Measurements from ENCODE around the gene PDE10A.
"Not testable (repeated sequence)": the region's sequence is repeated elsewhere in the genome, so short reads cannot be mapped to it uniquely, and the experiment has no call there.

The PDE10A gene

GRCh38 chr6:165469483-165469882 lies 193.6 kb downstream of the PDE10A start:
- DNase-seq (ENCODE audit: low spot score), result no peak

DNA sequence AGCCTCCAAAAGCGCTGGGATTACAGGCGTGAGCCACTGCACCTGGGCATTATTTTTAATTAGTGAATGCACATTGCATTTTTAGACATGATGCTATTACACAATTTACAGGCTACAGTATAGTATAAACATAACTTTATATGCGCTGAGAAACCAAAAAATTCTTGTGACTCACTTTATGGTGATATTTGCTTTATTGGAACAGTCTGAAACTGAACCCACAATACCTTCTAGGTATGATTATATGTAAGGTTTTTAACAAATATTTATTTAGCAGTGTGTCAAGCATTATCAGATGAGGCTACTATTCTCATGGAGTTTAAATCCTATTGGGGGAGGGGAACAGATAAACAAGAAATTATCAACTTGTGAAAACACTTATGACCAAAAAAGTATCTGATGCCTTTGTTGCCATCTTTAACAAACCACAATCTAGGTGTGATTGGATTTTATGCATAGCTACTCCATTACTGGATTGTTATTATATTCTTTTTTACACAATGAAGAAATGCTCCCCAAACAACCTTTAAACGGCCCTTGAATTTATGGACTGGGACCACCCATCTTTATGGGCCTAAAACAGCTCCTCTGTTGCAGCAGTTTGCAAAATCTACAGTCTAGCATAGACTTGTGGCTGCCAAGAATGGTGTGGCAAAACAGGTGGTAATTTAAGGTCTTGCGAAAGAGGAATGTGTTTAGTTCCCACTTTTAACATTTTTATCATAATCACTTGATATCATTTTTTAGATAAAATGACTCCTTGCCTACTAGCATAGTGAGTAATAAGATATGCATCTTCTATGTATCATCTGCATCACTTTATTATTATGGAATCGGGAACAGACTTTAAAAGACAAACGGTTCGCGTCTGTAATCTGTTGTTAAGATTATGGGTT lies 194.5 kb downstream of the PDE10A start:
- no peak for DNase-seq (ENCODE audit: low spot score)

- not testable (repeated sequence) for DNase-seq (ENCODE audit: low spot score)
Observed at GRCh38 chr6:165463499-165463898, 199.5 kb downstream of the PDE10A start.

DNA sequence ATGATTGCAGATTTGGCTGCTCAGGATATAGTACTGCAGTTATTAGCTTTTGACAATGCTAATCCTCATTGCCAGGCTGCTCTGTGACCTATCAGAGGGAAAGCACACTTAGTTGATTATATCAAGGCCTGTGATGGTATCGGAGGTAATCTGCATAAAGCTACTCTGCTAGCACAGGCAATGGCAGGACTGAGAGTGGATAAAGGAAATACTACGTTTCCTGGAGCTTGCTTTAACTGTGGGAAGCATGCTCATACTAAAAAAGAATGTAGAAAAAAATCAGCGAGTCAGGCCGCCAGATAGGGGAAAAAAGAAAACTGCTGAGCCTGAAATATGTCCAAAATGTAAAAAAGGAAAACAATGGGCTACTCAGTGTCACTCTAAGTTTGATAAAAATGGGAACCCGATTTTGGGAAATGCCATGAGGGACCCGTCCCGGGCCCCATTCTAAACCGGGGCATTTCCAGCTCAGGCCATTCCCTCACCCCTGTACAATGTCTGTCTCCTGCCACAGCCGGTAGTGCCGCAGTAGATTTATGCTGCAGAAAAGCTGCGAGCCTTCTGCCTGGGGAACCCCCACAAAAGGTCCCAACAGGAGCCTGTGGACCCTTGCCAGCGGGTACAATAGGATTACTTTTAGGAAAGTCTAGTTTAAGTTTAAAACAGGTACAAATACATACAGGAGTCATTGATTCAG lies 203.3 kb downstream of the PDE10A start:
- DNase-seq (ENCODE audit: low spot score), result not testable (repeated sequence)

GRCh38 chr6:165458134-165458533 lies 204.9 kb downstream of the PDE10A start:
- DNase-seq (ENCODE audit: low spot score), result no peak

DNA sequence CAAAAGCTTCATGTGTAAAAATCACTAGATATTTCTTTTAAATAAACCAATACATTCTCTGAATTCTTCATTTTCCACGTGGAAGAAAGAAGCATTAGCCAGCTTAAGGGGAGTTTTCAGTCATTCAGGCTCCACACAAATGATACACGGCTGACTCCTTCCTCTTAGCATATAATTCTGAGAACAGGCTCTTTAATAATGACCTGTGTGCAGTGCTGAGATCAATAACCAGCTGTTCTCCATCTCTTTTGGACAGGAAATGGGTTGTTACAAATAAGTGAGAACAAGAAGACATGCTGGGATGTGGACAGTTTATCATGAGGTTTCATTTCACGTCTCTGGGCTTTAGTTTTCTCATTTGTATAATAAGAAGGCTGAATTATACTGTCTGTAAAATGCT lies 206.8 kb downstream of the PDE10A start:
- no peak for DNase-seq (ENCODE audit: low spot score)

DNA sequence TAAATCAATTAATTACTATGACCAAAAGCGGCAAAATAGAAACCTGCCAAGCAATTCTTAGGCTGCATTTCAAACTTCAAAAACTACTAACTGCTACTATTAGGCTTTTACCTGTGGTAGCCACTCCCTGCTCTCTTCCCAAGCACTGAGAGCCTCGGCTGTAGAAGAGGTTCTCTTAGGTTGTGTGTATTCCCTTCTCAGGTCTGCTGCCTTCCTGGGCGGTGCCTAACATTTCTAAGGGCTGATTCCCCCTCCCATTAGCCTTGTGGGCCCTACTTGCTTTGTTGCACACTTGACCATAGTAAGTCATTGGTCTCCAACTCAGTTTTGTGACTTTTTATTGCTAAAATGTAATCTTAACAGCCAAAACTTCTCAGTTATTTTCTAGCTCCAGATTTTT lies 207.6 kb downstream of the PDE10A start:
- DNase-seq (ENCODE audit: low spot score), result no peak

GRCh38 chr6:165453395-165453794 lies 209.6 kb downstream of the PDE10A start:
- no peak for DNase-seq (ENCODE audit: low spot score)

DNA sequence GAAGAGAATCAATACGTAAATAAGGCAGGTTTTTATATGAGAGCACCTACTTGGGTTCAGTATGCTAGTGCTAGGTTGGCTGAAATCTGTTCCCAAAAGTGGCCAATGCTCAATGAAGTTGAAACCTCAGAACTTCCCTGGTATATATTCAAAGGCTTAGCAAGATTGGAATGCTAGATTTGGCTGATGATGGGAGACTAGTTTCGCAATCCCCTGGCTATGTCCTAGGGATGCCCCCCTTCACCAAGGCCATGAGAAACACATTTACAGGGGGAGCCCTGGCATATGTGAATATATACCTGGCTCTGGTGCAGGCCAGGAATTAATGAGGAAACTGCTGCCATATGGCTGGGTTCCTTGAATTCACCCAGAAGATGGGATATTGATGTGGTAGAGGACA lies 211.2 kb downstream of the PDE10A start:
- no peak for DNase-seq (ENCODE audit: low spot score)

DNA sequence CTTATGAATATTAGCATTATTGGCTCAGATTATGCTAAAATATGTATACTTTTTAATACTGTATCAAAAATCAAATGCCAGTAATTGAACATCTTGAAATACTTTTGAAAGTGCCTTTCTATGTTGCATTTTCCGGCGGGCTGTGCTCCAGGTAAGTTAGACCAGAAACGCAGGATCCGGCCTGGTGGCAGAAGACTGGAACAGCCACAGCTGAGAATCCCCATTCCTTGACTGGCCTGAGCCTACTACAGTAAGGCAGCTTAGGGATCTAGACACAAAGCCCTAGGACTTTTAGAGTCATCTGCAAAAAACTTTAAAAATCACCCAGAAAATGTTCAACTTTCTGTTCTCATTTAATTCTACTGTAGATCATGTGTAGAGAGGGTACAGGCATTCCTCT lies 214.8 kb downstream of the PDE10A start:
- DNase-seq (ENCODE audit: low spot score), result no peak

- no peak for DNase-seq (ENCODE audit: low spot score)
Observed at GRCh38 chr6:165447141-165447540, 215.9 kb downstream of the PDE10A start.

DNA sequence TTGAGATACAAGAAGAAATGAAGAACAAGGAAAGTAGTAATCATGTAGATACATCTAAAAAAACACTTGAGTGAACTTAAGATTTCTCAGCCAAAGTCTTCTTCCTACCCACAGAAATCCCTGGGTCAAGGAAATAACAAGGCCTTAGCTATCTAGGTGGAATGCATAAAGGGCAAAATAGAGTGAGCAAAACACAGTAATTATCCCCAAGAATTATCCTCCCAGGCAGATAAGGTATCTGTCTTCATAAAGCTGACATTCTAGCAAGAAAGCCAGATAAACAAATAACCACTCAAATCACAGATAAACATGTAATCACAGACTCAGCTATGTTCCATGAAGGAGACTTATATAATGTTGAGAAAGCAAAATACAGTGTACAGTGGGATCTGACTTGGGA lies 216.7 kb downstream of the PDE10A start:
- DNase-seq (ENCODE audit: low spot score), result no peak

- DNase-seq (ENCODE audit: low spot score), result no peak
Observed at GRCh38 chr6:165443462-165443861, 219.6 kb downstream of the PDE10A start.

GRCh38 chr6:165441181-165441580 lies 221.9 kb downstream of the PDE10A start:
- no peak for DNase-seq (ENCODE audit: low spot score)

- peak; percentile 70 for DNase-seq (ENCODE audit: low spot score)
Observed at GRCh38 chr6:165439928-165440554, 223.0 kb downstream of the PDE10A start.

DNA sequence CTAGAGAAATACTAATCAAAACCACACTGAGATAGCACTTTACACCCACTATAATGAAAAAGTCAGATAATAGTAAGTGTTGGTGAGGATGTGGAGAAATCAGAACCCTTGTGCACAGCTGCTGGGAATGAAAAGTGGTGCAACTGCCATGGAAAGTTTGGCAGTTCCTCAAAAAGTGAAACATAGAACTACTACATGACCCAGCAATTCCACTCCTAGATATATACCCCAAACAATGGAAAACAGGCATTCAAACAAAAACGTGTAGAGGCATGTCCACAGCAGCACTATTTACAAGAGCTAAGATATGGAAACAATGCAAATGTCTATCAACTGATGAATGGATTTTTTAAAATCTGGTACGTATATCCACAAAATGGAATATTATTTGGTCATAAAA lies 236.1 kb downstream of the PDE10A start:
- no peak for DNase-seq (ENCODE audit: low spot score)

- no peak for DNase-seq (ENCODE audit: low spot score)
Observed at GRCh38 chr6:165422192-165422591, 240.8 kb downstream of the PDE10A start.

GRCh38 chr6:165417278-165417865 lies 245.7 kb downstream of the PDE10A start:
- no peak for DNase-seq (ENCODE audit: low spot score)

DNA sequence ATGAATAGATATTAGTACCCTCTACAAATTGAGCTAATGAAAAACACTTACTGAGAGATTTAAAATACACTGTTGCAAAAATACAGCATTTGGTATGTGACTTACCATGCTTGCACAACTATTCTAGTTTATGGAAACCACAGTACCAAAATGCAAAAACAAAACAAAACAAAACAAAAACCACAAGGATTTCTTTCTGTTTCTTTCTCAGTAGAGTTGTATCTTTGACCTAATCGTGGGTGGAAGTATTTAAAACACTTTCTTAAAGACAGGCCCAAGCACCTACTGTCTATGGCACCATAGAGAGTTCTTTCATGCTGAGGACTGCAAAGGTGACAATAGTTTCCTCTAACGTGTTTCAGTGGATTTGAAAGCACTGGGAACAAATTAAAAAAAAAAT lies 258.3 kb downstream of the PDE10A start:
- no peak for DNase-seq (ENCODE audit: low spot score)

DNA sequence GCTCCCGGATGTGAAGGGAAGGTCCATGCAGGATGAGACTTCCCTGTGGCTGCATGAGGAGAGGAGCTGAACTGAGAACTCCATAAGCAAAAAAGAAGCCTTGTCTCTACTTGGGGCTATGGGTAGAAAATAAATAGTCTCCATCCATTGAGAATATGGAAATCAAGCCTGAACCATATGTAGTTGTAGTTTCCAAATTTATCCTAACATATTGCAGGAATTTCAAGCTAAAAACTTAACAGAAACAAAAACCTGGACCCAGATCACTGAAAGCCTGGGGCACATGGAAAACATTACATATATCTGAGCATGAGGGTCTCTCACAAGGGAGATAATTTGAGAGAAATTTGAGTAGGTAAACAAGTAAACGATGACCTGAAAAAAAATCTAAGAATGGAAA lies 258.7 kb downstream of the PDE10A start:
- DNase-seq (ENCODE audit: low spot score), result no peak

GRCh38 chr6:165403006-165403595 lies 259.9 kb downstream of the PDE10A start:
- DNase-seq (ENCODE audit: low spot score), result no peak

- DNase-seq (ENCODE audit: low spot score), result no peak
Observed at GRCh38 chr6:165401092-165401491, 261.9 kb downstream of the PDE10A start.

All from RKO (cell line).